ENCODE results near the gene HDAC4.

HDAC4 gene

DNA sequence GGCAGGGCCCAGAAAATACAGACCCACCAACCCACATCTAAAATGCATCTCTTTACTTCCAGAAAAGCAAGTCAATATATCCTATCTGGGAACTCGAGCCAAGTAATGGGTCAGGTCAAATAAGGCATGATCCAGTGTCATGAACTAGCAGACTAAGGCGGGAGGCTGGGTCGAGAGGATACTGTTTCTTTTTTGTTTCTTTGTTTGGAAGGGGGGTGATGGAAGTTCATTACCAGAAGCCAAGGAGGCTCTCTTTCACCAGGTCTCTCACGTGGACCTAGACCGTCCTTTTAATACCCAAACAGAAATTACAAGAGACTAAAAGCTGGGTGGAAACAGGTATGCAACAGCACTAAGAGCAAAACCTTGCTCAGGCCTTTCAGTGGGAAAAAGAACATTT lies 108.3 kb downstream of the HDAC4 start:
- no peak for DNase-seq

GRCh38 chr2:239291475-239292350 lies 109.1 kb downstream of the HDAC4 start:
- peak; percentile 80 to 87 for DNase-seq

- peak in 1 of 2 experiments; percentile 69 for DNase-seq
These were observed 110.0 kb downstream of the HDAC4 start for GRCh38 chr2:239290618-239291474.

- no peak for DNase-seq
These were observed 111.3 kb downstream of the HDAC4 start for GRCh38 chr2:239289545-239289944.

GRCh38 chr2:239288951-239289511 lies 111.8 kb downstream of the HDAC4 start:
- DNase-seq = no peak

GRCh38 chr2:239288237-239288636 lies 112.6 kb downstream of the HDAC4 start:
- DNase-seq = no peak

DNA sequence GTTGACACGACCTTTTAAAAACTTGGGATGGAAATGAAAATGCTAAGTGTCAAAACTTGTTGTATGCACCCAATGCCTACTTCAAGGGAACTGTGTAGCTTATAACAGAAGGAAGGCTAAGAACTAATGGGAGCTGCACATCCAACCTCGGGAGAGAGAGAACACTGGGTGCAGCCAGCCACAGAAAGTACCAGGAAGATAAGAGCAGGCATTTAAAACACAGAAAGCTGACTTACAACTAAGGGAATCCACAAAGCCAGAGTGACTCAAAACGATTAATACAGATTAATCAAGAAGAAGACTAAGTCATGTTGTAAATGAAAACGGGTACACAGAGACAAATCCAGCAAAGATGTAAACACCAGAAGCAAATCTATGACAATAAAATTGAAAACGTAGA lies 113.4 kb downstream of the HDAC4 start:
- no peak for DNase-seq

GRCh38 chr2:239286901-239287300 lies 113.9 kb downstream of the HDAC4 start:
- no peak for DNase-seq

- no peak for DNase-seq
These were observed 114.9 kb downstream of the HDAC4 start for GRCh38 chr2:239285932-239286230.

DNA sequence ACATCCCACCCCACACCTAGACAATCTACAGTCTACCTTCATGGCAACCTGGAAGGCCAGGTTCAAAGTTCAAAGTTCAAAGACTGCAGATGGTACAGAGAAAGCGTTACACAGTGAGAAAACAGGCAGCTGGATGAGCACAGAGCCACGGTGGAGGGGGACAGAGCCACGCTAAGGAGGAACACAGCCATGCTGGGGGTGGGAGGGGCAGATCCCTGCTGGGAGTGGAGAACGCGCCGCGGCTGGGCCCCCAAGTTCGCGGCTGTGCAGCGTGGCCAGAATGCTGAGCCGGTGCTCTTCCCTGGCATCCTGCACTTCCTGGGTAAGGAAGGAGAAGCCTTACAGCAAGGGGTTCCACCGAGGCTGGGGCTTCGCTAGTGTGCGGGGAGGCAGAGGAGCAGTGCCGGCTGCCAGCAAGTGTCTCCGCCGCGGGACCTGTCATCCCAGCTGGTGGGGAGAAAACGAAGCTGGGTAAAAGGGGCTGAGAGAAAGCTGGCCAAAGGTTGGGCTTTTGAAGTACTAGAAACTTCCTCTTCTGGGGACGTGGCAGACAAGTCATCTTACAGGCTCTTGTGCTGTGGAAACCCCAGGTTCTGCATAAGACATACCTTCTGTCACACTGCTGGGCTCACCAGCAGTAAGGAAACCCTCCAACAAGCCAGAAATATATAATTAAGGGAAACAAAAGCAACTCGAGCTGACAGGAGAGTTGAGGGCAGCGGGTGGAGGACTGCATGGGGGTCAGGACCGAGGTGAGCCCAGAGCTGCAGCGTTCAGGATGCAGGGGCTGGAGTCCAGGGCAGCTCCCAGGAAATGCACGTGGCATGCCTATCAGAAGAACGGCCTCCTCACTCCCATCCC lies 115.5 kb downstream of the HDAC4 start:
- DNase-seq = no peak

DNA sequence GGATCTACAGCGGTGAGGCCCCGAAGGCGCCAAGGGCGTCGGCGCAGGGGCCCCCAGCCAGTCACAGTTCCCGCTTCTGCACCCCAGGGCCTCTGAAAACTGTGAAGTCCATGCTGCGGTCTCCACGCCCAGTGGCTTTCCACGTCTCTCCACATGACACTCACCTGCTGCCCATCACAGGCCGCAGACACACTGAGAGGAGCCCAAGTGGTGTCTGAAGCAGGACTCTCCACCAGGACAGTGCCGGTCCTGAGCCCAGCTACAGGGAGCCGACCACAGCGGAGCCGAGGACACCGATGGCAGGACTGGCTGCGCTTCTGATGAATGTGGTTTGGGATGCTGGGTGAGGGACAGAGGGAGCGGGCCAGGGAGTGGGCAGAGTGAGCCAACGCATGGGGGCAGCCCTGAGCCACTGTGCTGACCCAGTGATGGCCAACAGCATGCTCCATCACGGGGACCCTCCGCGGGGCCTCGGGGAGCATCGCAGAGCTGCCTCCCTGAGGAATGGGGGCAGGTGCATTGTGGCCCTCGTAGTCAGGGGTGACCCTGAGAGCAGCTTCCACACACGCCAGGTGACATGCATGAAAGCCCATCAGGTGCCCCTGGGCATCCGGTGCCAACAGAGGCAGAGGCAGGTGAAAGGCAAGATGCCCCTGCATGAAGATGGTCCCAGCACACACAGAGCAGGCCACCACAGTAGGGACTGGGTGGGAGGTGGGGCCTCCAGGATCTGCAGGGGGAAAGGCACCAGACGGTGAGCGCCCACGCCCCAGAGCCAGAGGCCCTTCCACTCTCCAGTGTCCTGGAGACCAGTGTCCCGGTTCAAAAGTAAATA lies 116.6 kb downstream of the HDAC4 start:
- DNase-seq = no peak

GRCh38 chr2:239283288-239283945 lies 117.4 kb downstream of the HDAC4 start:
- DNase-seq = no peak

- DNase-seq = no peak
These were observed 118.2 kb downstream of the HDAC4 start for GRCh38 chr2:239282448-239283287.

- DNase-seq = peak in 1 of 2 experiments; percentile 29
These were observed 120.4 kb downstream of the HDAC4 start for GRCh38 chr2:239280296-239281017.

GRCh38 chr2:239279508-239280295 lies 121.1 kb downstream of the HDAC4 start:
- DNase-seq = no peak

DNA sequence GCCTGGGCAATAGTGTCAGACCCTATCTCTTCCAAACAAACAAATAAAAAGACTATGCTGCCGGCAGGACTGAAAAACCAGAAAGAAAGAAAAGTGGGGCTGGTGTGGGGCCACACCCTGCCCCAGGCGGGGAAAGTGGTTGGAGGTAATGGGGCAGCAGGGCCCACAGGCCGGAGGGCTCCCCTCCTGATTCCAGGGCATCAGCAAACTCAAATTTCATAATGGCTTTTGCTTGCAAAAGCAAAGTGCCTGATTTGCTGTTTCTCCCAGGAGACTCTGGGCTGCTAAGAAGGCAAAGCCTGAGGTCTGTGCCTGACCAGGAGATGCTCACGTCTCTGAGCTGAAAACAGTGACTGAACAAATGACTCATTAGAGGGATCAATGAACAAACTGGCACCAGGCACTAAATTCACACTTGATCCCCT lies 121.9 kb downstream of the HDAC4 start:
- DNase-seq = no peak

DNA sequence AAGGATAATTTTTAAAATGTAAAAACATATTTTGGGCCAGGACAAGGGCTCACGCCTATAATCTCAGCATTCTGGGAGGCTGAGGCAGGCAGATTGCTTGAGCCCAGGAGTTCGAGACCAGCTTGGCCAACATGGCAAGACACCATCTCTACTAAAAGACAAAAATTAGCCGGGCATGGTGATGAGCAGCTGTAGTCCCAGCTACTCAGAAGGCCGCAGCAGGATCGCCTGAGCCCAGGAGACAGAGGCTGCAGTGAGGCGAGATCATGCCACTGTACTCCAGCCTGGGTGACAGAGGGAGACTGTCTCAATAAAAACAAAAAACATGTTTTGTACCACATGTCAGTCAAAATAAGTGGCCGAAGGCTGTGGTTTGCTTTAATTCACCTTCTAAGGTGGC lies 122.5 kb downstream of the HDAC4 start:
- no peak for DNase-seq

DNA sequence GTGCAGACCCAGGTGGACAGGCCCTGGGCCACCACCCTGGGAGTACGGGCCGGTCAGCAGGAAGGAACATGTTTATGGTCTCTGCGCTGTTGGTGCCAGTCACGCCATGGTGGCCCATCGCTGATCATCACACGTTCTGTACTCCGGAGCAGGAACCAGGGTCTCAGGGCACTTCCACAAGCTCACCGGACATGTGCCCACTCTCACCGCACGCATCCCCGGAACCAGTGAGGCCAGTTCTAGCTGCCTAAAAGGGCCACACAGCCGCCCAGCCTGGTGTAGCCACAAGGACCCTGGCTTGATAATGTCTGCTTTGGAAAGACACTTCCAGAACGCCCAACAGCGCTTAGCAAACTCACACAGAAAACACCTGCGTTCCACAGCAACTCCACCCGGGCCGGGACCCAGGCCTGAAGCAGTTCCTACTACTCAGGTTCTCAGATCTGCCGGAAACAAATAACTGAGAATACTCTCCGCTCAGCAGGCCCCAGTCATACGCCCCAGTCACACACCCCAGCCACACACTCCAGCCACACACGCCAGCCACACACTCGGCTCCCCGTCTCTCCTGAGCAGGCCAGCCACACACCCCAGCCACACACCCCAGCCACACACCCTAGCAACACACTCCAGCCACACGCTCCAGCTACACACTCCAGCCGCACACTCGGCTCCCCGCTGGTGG lies 123.3 kb downstream of the HDAC4 start:
- DNase-seq = no peak

Measured in NCI-H2081 (cell line).